HG03520 (cell line): ENCODE results near the gene OSBPL2.
A peak's percentile ranks its signal among the peaks of the same experiment; 100 is the strongest.

ENCODE experiments used
- ATAC-seq: cut with Tn5 transposase; IDR thresholded peaks from one replicate; pipeline ENCODE4 v1.9.1; 2021; ENCODE audit warnings: mild to moderate bottlenecking, moderate library complexity; ENCODE audit not compliant: unreplicated experiment

The OSBPL2 gene

DNA sequence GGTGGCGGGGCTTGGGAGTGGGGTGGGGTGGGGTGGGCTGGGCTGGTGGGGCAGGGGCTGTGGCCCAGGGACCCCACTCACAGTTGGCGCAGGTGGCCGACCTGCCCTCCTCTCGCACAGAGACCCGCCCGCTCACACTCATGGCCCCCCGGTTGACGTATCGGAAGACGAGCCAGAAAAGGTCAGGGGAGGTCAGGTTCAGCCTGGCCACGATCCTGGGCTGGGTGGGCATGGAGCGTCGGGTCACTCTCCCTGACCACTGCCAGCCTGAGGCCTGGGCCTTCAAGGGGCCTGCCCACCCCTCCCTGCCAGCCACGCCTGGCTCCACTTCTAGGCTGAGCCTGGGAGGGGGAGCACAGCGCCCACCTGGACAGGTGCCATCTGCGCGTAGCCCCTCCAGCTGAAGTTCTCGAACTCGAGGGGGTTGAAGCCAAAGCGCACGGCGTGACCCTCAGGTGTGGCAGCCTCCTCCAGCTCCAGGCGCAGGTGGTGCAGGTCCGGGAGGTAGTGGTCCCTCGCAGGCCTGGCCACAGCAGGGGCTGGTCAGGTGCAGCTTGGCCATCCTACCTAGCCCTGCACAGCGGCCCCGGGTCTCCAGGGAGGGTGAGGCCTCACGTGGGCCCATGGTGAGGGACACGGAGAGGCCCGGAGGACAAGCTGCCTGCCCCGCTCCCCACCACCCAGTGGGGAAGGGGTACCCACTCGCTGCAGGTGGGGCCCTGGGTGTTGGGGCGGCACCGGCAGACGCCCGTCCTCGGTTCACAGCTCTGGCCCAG lies 95.7 kb downstream of the OSBPL2 start:
- ATAC-seq = no peak

DNA sequence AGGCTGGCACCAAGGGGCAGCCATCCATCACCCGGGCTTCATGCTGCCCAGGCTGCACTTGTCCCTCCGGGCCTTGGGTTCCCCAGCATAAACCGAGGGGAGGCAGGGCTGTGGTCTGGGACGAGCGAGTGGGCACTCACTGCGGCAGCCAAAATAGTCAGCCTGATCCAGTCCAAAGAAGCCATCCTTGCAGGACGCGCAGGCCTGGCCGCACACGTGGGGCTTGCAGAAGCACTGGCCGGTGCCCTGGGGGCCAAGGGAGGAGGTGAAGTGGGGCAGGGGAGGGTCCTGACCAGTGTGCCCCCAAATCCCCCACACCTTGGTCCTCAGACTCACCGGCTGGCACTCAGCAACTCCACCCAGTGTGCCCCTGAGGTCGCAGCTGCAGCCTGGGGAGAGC lies 96.6 kb downstream of the OSBPL2 start:
- no peak for ATAC-seq

DNA sequence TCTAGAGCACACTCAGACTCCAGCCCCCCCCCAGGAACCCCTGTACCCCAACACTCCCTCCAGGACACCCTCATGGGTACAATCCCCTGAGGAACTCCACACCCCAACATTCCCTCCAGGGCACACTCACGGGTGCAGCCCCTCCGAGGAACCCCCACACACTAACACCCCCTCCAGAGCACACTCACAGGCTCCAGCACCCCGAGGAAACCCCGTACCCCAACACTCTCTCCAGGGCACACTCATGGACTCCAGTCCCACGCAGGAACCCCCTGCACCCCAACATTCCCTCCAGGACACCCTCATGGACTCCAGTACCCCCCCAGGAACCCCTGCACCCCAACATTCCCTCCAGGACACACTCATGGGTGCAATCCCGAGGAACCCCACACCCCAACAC lies 97.2 kb downstream of the OSBPL2 start:
- ATAC-seq = no peak

DNA sequence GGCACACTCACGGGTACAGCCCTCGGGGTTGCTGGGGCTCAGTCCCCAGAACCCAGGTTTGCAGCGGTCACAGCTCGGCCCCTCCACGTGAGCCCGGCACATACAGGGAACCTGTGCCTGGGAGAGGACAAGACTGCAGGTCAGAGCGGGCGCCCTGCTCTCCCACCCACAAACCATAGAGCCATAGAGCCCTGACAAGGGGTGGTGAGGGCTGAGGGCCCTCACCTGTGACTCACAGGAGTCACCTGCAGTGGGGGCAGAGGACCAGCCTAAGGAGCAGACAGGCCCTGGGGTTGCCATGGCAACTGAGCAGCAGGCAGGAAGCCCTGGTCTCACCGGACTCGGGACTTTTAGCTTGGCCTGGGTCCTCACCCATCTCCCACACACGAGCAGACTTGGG lies 98.0 kb downstream of the OSBPL2 start:
- ATAC-seq = no peak

DNA sequence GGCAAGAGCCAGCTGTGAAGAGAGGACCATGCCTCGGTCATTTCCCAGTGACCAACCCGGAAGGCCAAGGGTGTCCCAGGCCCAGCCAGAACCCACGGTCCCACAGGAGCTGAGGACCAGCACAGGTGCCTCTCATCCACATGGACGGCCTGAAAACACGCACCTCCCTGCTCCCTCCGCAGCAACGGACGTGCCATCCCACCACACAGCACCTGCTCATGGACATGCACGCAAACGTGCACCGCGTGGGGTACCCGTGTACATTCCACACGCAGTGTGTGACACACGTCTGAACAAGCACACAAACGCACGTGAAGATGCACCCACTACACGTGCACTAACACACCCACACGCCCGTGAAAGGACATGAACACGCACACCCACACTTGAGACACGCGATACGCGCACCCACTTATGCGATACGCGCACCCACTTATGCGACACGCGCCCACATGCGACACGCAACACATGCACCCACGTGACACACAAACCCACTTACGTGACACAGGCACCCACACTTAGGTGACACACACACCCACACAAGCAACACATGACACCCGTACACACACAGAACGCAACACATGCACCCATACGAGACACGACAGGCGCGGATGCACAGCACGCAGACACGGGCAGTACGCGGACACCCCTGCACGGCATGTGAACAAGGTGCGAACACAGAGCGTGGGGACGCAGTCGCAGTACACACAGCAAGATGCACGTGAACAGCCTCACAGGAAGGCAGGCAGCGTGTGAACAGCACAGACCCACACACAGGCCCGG lies 98.6 kb downstream of the OSBPL2 start:
- ATAC-seq = no peak

DNA sequence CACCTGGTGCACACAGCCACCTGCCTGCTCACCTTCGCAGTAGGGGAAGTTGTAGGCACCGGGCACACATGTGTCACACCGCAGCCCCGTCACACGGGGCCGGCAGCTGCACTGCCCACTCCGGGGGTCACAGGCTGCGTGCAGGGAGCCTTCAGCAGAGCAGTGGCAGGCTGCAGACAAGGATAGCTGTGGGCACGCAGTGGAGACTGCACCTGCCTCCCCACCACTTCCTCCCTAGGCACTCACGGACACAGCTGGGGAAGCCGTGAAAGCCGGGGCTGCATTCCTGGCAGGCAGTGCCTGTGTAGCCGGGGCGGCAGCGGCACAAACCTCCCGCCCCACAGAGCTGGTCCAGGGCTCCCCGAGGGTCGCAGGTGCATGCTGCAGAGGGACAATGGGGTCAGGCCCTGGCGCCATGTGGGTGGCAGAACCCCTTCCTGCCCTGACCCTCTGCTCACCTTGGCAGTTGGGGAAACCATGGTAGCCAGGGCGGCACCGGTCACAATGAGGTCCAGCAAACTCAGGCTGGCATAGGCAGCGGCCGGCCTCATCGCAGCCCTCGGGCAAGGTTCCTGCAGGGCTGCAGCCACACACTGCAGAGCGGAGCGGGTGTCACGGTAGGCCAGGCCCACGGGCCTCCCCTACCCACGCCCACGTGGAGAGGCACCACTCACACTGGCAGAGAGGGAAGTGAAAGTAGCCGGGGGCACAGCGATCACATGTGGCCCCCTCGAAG lies 99.4 kb downstream of the OSBPL2 start:
- ATAC-seq = no peak

DNA sequence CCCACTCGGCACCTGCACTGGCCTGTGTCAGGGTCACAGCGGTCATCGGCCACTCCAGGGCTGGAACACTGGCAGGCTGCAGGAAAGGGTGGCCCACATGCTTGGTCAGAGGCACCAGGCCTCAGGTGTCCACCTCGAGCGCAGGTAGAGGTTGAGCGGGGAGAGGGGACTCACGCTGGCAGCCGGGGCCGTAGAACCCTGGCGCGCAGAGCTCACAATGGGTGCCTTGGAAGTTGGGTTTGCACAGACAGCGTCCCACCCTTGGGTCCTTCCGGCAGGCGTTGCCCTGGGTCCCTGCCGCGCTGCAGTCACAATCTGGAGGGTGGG lies 99.9 kb downstream of the OSBPL2 start:
- ATAC-seq = no peak

DNA sequence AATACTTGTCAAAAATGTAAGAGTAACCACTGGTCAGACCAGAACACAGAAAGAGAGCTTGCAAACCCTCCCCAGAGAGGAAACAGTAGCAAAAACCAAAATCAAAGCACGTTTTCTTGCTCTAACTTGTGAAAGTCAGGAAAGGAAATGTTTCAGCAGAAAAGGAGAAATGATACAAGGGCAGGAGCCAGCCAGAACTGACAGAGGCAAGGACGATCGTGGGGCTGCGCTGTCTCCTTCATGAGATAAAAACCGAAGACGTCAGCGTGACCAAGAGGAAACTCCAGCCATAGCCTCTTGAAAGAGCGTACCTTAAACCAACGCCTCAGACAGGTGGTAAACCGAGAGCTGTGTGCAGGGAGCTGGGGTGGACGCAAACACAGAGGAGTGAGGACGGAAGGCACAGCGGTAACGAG lies 101.3 kb downstream of the OSBPL2 start:
- peak; percentile 65 for ATAC-seq

DNA sequence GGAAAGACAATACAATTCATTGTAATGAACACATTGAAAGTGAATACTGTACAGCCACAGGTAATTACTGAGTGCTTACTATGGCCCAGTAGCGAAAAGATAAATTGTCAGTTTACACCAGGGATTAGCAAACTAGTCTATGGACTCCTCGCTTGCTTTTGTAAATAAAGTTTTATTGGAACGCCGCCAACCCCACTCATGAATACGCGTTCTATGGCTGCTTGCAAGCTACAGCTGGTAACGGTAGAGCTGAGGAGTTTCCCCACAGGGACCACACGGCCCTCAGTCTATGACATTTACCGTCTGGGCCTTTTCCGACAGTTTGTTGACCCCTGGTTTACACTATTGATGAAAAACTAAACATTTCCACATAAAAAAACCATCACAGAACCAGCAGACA lies 104.6 kb downstream of the OSBPL2 start:
- no peak for ATAC-seq

DNA sequence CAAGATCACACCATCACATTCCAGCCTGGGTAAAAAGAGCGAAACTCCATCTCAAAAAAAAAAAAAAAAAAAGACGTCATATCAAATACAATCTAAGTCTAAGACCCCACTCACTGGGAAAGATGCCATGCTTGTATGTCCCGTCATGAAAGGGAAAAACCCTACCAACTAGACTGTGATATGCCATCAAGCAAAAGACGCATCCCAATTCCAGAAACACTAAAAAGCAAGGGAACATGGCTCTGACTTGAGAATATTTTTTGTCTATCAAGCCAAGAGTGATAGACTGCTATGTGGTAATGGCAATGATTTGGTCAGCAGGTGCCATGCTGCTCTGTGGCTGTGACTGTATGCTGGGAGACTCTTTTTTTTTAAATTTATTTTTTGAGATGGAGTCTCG lies 105.8 kb downstream of the OSBPL2 start:
- ATAC-seq = no peak

DNA sequence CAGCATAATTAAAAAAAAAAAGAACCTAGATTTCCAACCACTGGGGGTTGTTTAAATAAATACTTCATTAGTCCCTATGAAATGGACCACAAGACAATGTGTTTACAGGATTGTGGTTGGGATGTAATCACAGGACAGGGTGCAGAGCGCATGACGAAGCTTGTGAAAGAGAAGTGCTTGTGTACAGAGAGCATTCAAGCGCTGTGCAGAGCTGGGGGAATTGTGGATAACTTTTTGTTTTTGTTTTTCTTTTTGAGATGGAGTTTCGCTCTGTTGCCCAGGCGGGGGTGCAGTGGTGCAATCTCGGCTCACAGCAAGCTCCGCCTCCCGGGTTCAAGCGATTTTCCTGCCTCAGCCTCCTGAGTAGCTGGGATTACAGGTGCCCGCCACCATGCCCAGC lies 106.5 kb downstream of the OSBPL2 start:
- ATAC-seq = no peak
